ENCODE results near the gene KCNQ1OT1. TPM values are rescaled to one million over a fixed set of nuclear protein-coding genes. Genes with fewer than 3 reads are reported as not detected.

Gene KCNQ1OT1
- total and polyA plus RNA-seq, 9 donors, result 0.43 to 11.5 (median 5.2) TPM

DNA sequence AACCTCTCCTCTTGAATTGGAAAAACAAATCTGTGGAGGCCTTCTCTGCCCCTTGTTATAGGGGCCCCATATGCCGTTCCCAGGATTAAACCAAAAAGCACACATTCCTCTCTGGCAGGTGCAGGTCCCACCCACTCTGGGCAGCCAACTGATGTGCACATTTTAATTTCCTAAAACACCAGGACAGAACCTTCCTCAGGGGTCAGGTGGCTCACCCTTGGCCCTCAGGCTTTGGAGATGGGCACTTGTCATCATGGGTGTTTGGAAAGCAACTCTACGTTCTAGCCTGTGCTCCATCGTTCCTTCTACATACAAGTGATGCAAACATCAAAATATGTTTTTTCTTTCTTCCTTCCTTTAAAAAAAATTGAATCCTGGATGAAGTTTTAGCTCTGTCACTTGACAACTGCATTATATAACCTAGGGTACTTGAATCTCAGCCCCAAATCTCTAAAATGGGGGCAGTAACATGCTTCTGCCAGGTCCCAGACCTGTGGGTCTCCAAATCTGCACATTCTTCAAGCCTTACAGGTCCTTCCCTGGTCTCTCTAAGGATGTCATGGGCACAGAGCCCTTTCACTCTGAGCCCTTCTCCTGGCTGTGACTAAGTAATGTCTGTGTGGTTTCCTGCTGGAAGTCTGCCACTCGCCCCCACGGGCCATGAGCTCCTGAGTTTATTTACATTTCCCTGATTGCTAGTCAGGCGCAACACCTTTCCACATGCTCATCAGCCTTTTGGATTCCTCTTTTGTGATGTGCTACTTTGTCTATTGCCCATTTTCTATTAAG lies 43.8 kb downstream of the KCNQ1OT1 start:
- intact Hi-C loops (cut with DNase I), result no loop called here
- DNase-seq, result peak in 1 of 5 donors; percentile 32
- TF ChIP-seq EP300 (IDR thresholded peaks at IDR 0.05) (no peak), POLR2A (IDR thresholded peaks at IDR 0.05) (no peak)
- TF ChIP-seq, protein P1, sequence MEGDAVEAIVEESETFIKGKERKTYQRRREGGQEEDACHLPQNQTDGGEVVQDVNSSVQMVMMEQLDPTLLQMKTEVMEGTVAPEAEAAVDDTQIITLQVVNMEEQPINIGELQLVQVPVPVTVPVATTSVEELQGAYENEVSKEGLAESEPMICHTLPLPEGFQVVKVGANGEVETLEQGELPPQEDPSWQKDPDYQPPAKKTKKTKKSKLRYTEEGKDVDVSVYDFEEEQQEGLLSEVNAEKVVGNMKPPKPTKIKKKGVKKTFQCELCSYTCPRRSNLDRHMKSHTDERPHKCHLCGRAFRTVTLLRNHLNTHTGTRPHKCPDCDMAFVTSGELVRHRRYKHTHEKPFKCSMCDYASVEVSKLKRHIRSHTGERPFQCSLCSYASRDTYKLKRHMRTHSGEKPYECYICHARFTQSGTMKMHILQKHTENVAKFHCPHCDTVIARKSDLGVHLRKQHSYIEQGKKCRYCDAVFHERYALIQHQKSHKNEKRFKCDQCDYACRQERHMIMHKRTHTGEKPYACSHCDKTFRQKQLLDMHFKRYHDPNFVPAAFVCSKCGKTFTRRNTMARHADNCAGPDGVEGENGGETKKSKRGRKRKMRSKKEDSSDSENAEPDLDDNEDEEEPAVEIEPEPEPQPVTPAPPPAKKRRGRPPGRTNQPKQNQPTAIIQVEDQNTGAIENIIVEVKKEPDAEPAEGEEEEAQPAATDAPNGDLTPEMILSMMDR (IDR thresholded peaks at IDR 0.05), result no peak

DNA sequence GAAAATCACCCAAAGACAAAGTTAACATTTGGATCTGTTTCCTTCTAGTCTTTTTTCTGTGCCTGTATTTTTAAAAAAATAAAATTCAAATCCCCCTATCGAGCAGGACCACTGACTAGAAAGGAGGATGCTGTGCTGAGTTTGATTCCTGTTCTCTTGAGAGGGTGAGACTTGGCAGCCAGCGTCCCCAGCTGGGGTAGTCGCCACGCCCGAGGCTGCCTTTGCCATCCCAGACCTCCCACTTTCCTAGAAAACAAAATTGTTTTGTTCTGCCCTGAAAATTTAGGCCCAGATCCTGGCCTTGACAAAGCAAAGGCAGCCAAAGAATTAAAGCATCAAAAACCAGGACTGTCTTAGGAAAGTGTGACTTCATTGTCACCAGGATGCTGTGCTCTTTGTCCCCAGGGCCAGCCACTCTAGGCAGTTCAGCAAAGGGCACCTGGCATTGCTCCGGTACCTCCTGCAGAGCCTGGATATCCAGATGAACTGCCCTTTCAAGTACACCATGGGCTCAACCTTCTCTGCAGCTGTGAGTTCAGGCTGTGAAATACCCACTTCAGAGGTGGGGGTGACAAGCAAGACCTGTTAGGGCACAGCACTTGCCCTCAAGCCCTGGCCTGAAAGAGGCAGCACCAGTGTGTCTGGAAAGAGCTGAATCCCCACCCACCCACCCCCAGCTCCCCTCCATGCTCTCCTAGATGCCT lies 44.6 kb downstream of the KCNQ1OT1 start:
- no peaks in the 10 kb centered on the region for H3K4me1 ChIP-seq (ENCODE audit: insufficient read depth)
- WGBS, 3 donors, result 90 to 96% (median 94%) methylated on average over 6 of the region's 6 CpGs
- no peaks in the 10 kb centered on the region for H3K27me3 ChIP-seq
- TF ChIP-seq, protein P1 (IDR thresholded peaks at IDR 0.05), result no peak
- TF ChIP-seq EP300 (IDR thresholded peaks at IDR 0.05) (no peak), POLR2A (IDR thresholded peaks at IDR 0.05) (no peak)
- no peaks in the 10 kb centered on the region for H3K36me3 ChIP-seq
- H3K9me3 ChIP-seq, result peaks cover 0 to 3% of the 10 kb centered on the region in 2 donors
- intact Hi-C loops (cut with DNase I), result no loop called here
- no peak for DNase-seq
- no peak overlapping the region for H3K4me3 ChIP-seq
- no peak overlapping the region for H3K27ac ChIP-seq

More for the DNA sequence above, 43.8 kb downstream of the KCNQ1OT1 start:
- Histone ChIP-seq H3K27me3 (no peaks in the 10 kb centered on the region), H3K4me1 (ENCODE audit: insufficient read depth) (no peaks in the 10 kb centered on the region), H3K4me3 (no peak overlapping the region), H3K9me3 (peaks cover 0 to 3% of the 10 kb centered on the region in 2 donors), H3K27ac (no peak overlapping the region), H3K36me3 (no peaks in the 10 kb centered on the region)
- WGBS, 3 donors, result 76 to 83% (median 79%) methylated on average over 6 of the region's 6 CpGs

DNA sequence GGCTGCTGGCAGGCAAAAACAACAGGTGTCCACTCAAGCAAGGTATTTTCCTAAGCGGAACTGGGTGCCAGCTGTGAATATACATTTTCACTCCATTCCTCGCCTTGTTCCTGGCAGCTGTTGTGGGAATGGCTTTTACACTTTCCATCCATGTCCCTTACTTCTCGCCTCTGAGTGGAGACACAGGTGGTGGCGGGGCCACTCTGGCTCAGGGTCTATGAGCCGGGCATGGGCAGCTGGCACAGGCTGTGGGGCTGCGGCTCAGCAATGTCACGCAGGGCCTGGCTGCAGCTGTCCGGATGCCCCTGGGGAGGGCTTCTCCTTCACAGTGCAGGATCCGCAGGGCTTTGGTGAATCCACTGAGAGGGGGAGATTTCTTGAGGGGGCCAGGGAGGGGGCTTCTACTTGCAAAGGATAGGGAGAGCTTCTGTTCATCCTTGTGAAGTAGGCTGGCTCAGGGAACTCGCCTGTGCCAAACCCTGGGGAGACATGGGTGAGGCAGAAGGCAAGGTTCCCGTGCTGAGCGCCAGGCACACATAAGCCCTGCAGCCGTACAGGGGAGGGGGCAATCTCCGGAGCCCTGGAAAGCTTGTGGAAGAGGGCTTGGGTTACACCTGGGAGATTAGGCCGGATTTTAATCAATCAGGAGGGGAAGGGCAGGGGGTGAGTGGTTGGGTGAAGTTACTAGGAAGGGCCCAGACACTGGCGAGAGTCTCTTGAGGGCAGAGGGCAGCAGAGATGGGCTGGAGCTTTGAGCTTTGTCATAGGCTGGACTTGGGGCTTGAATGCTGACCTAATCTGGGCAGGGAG lies 45.7 kb downstream of the KCNQ1OT1 start:
- peak in 1 of 5 donors; percentile 18 for DNase-seq
- intact Hi-C loops (cut with DNase I), result no loop called here
- Histone ChIP-seq H3K27me3 (no peaks in the 10 kb centered on the region), H3K36me3 (no peaks in the 10 kb centered on the region), H3K27ac (no peak overlapping the region), H3K9me3 (peaks cover 0 to 3% of the 10 kb centered on the region in 2 donors), H3K4me3 (no peak overlapping the region), H3K4me1 (ENCODE audit: insufficient read depth) (no peaks in the 10 kb centered on the region)
- TF ChIP-seq EP300 (IDR thresholded peaks at IDR 0.05) (no peak), POLR2A (IDR thresholded peaks at IDR 0.05) (no peak)
- TF ChIP-seq, protein P1 (IDR thresholded peaks at IDR 0.05), result no peak
- WGBS, 3 donors, result 95% methylated on average over 16 of the region's 16 CpGs

DNA sequence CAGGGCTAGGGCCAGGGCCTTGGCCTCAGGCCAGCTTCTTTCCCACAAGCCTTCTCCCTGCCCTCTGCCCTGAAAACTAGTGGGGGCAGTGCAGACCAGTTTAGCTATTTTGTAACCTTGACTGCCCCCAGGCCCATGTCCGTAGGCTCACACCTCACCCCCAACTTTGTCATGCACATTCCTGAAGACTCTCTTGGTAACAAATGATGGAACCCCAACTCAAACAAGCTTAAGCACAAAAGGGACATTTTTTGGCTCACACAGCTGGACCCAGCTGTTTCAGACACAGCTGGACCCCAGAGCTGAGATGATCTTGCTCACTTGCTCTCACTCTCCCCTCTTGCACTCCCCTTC lies 46.6 kb downstream of the KCNQ1OT1 start:
- Histone ChIP-seq H3K4me3 (no peak overlapping the region), H3K9me3 (peaks cover 0 to 3% of the 10 kb centered on the region in 2 donors), H3K4me1 (ENCODE audit: insufficient read depth) (no peaks in the 10 kb centered on the region), H3K27ac (no peak overlapping the region), H3K36me3 (no peaks in the 10 kb centered on the region), H3K27me3 (no peaks in the 10 kb centered on the region)
- TF ChIP-seq POLR2A (IDR thresholded peaks at IDR 0.05) (no peak), EP300 (IDR thresholded peaks at IDR 0.05) (no peak)
- TF ChIP-seq, protein P1 (IDR thresholded peaks at IDR 0.05), result no peak
- intact Hi-C loops (cut with DNase I), result no loop called here
- WGBS, 3 donors, result 64 to 76% (median 74%) methylated on average over 1 of the region's 1 CpG
- peak in 3 of 5 donors; percentile 15 to 36 (median 23) for DNase-seq
